Measurements from ENCODE around the gene PLCXD1.
"Not testable (repeated sequence)": the region's sequence is repeated elsewhere in the genome, so short reads cannot be mapped to it uniquely, and the experiment has no call there.

Gene PLCXD1

GRCh38 chrX:292900-293897, 12.0 kb downstream of the PLCXD1 start:
- DNase-seq (ENCODE audit: low read depth): no peak

GRCh38 chrX:295136-295535, 14.0 kb downstream of the PLCXD1 start:
- no peak for DNase-seq (ENCODE audit: low read depth)

GRCh38 chrX:298993-299392, 17.8 kb downstream of the PLCXD1 start:
- no peak for DNase-seq (ENCODE audit: low read depth)

- DNase-seq (ENCODE audit: low read depth): no peak
Measured at GRCh38 chrX:300334-300733, 19.2 kb downstream of the PLCXD1 start.

- no peak for DNase-seq (ENCODE audit: low read depth)
Measured at GRCh38 chrX:302975-303374, 21.8 kb downstream of the PLCXD1 start.

GRCh38 chrX:305781-306613, 24.8 kb downstream of the PLCXD1 start:
- not testable (repeated sequence) for DNase-seq (ENCODE audit: low read depth)

GRCh38 chrX:306614-307251, 25.6 kb downstream of the PLCXD1 start:
- not testable (repeated sequence) for DNase-seq (ENCODE audit: low read depth)

- no peak for DNase-seq (ENCODE audit: low read depth)
Measured at GRCh38 chrX:307261-308111, 26.3 kb downstream of the PLCXD1 start.

- DNase-seq (ENCODE audit: low read depth): no peak
Measured at GRCh38 chrX:308821-309520, 27.8 kb downstream of the PLCXD1 start.

GRCh38 chrX:310621-311155, 29.5 kb downstream of the PLCXD1 start:
- no peak for DNase-seq (ENCODE audit: low read depth)

GRCh38 chrX:311156-312129, 30.3 kb downstream of the PLCXD1 start:
- no peak for DNase-seq (ENCODE audit: low read depth)

GRCh38 chrX:312621-313331, 31.6 kb downstream of the PLCXD1 start:
- DNase-seq (ENCODE audit: low read depth): no peak

- DNase-seq (ENCODE audit: low read depth): no peak
Measured at GRCh38 chrX:313546-313945, 32.4 kb downstream of the PLCXD1 start.

- DNase-seq (ENCODE audit: low read depth): no peak
Measured at GRCh38 chrX:314049-314448, 32.9 kb downstream of the PLCXD1 start.

GRCh38 chrX:314781-315595, 33.8 kb downstream of the PLCXD1 start:
- DNase-seq (ENCODE audit: low read depth): no peak

- no peak for DNase-seq (ENCODE audit: low read depth)
Measured at GRCh38 chrX:316351-317325, 35.5 kb downstream of the PLCXD1 start.

All from activated T-helper 9 cell treated with anti-CD3 and anti-CD28 coated beads, Interleukin-2, amount 50 U/mL, for 16 hours (primary cell).